Gastroesophageal sphincter (tissue), 4 donors: ENCODE data around the gene TMEM69. TPM values are rescaled to one million over a fixed set of nuclear protein-coding genes. Genes with fewer than 3 reads are reported as not detected.
"Not testable (repeated sequence)": the region's sequence is repeated elsewhere in the genome, so short reads cannot be mapped to it uniquely, and the experiment has no call there.

Experiments
- ATAC-seq: fragments of 150-250 bp; one replicate; pipeline ENCODE4 v1.9.1; 2016; ENCODE audit warnings: mild to moderate bottlenecking, moderate library complexity
- H3K27ac ChIP-seq, 4 donors: fragments of 200-600 bp; sonication (generic) in 3 of 4; 1 replicate in 3 of 4; 2 replicates in 1 of 4; pipeline ENCODE4 v1.5.1; 2016 to 2019
- H3K27me3 ChIP-seq: fragments of 200-600 bp; sonication (generic); one replicate; pipeline ENCODE4 v1.5.1; 2019
- H3K36me3 ChIP-seq, 2 donors: fragments of 200-600 bp; sonication (generic); one replicate each; pipeline ENCODE4 v1.5.1; 2019; ENCODE audit warnings: control low read depth in 1 of 2
- H3K4me1 ChIP-seq, 3 donors: fragments of 200-600 bp; sonication (generic); 1 replicate in 2 of 3; 2 replicates in 1 of 3; pipeline ENCODE4 v1.5.1; 2016 to 2019; ENCODE audit warnings: control low read depth in 2 of 3
- H3K4me3 ChIP-seq, 2 donors: fragments of 200-600 bp; sonication (generic); one replicate each; pipeline ENCODE4 v1.5.1; 2019; ENCODE audit warnings: mild to moderate bottlenecking in 1 of 2, moderate library complexity in 1 of 2
- H3K9me3 ChIP-seq, 3 donors: fragments of 200-600 bp; sonication (generic); one replicate each; pipeline ENCODE4 v1.5.1; 2017 to 2019; ENCODE audit warnings: control low read depth in 2 of 3
- EP300 ChIP-seq: sonication (generic); formaldehyde crosslinking; IDR thresholded peaks from one replicate; pipeline ENCODE4 v1.6.1; 2017; ENCODE audit warnings: antibody characterized with exemption, mild to moderate bottlenecking
- POLR2A ChIP-seq, 2 donors: fragments of 450-650 bp; IDR thresholded peaks; one replicate each; pipeline ENCODE4 v1.6.1; 2017; ENCODE audit warnings: antibody characterized with exemption in 2 of 2, mild to moderate bottlenecking in 2 of 2, moderate library complexity in 1 of 2
- POLR2AphosphoS5 ChIP-seq: sonication (generic); formaldehyde crosslinking; IDR thresholded peaks from one replicate; pipeline ENCODE4 v1.6.1; 2017; ENCODE audit warnings: antibody characterized with exemption
- WGBS, 2 donors: methylation state at CpG; one replicate each; pipeline ENCODE4 v1.1.5; 2018; ENCODE audit warnings: low coverage in 1 of 2; 5-methylcytosine and 5-hydroxymethylcytosine counted together
- total RNA-seq, 4 donors: library from RNA; depleted of rRNA; stranded (reverse); fragments of >200 nt; gene quantifications; one replicate each; pipeline ENCODE4 v1.1.0, GENCODE V29; 2016
- TF ChIP-seq, protein P1 (sequence below), 4 experiments: fragments of 200-600 bp in 2 of 4; fragments of 450-650 bp in 2 of 4; sonication (generic) in 1 of 4; IDR thresholded peaks; one replicate each; pipeline ENCODE4 v1.5.1; 2017 to 2019; ENCODE audit warnings: antibody characterized with exemption in 4 of 4, mild to moderate bottlenecking in 2 of 4, moderate library complexity in 2 of 4

The TMEM69 gene
- total RNA-seq, 4 donors from 2014 or later, result 10.6 to 27.1 (median 21.9) TPM

DNA sequence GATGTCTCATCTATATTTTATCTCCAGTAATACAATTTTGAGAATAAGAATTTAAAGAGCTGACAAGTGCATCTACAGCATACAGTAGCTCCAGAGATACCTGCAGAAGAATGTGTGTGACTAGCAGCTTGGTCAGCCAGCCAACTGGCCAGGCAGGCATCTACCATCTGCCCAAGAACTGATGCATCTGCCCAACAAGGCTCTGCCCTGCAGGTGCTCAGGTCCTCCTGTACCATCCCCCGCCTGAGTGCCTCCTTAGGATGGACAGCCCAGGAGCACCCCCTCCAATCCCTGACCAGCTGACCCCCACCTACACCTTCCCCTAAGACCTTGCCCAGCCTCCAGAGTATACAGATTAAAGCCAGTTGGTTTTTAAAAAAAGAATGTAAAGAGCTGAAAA lies 30.3 kb downstream of the TMEM69 start:
- no peak for ATAC-seq
- WGBS, 2 donors, result 100% methylated on average over 1 of the region's 1 CpG
- Histone ChIP-seq H3K27me3 (no peaks in the 10 kb centered on the region), H3K36me3 (peaks cover 0 to 61% of the 10 kb centered on the region in 2 donors), H3K27ac (no peak overlapping the region), H3K9me3 (no peaks in the 10 kb centered on the region), H3K4me3 (no peak overlapping the region), H3K4me1 (no peaks in the 10 kb centered on the region)
- TF ChIP-seq POLR2A (IDR thresholded peaks at IDR 0.05) (no peak), POLR2AphosphoS5 (no peak), EP300 (no peak)
- TF ChIP-seq, protein P1, sequence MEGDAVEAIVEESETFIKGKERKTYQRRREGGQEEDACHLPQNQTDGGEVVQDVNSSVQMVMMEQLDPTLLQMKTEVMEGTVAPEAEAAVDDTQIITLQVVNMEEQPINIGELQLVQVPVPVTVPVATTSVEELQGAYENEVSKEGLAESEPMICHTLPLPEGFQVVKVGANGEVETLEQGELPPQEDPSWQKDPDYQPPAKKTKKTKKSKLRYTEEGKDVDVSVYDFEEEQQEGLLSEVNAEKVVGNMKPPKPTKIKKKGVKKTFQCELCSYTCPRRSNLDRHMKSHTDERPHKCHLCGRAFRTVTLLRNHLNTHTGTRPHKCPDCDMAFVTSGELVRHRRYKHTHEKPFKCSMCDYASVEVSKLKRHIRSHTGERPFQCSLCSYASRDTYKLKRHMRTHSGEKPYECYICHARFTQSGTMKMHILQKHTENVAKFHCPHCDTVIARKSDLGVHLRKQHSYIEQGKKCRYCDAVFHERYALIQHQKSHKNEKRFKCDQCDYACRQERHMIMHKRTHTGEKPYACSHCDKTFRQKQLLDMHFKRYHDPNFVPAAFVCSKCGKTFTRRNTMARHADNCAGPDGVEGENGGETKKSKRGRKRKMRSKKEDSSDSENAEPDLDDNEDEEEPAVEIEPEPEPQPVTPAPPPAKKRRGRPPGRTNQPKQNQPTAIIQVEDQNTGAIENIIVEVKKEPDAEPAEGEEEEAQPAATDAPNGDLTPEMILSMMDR (IDR thresholded peaks at IDR 0.05), result no peak

DNA sequence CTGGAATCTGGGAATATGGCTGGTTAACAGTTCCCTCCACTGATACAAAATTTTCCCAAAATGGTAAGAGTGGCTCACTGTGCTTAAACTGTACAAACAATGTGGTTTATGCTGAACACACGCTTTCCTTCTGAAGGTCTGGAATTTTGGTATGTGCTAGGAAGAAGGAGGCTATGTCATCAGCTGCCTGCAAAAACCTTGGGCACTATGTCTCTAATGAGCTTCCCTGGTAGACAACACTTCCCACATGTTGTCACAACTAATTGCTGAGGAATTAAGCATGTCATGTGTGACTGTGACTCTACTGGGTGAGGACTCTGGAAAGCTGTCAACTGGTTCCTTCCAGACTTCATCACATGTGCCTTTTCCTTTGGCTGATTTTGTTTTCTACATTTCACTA lies 33.2 kb downstream of the TMEM69 start:
- no peaks in the 10 kb centered on the region for H3K27me3 ChIP-seq
- H3K36me3 ChIP-seq, result peaks cover 0 to 35% of the 10 kb centered on the region in 2 donors
- ATAC-seq, result no peak
- H3K27ac ChIP-seq, result no peak overlapping the region
- no peaks in the 10 kb centered on the region for H3K4me1 ChIP-seq
- no peak overlapping the region for H3K4me3 ChIP-seq
- TF ChIP-seq POLR2A (IDR thresholded peaks at IDR 0.05), result no peak
- TF ChIP-seq, protein P1 (IDR thresholded peaks at IDR 0.05), result no peak
- TF ChIP-seq POLR2AphosphoS5, result no peak
- no peaks in the 10 kb centered on the region for H3K9me3 ChIP-seq
- WGBS, 2 donors, result 78% methylated on average over 1 of the region's 1 CpG; no CpG with 5 or more reads in 1 of the 2 donors

DNA sequence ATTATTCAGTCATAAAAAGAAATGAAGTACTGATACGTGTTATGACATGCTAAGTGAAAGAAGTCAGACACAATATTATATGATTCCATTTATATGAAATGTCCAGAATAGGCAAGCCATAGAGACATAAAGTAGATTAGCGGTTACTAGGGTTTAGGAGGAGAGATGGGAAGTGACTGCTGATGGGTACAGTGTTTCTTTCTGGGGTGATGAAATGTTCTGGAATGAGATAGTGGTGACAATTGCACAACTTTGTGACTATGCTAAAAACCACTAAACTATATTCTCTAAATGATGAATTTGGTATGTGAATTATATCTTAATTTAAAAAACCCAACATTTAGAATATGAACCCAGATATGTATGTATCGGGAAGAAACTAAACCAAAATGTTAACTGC lies 34.8 kb downstream of the TMEM69 start:
- TF ChIP-seq, protein P1 (IDR thresholded peaks at IDR 0.05), result no peak
- TF ChIP-seq POLR2AphosphoS5 (no peak), POLR2A (IDR thresholded peaks at IDR 0.05) (no peak), EP300 (no peak)
- H3K27ac ChIP-seq, result no peak overlapping the region
- H3K27me3 ChIP-seq, result no peaks in the 10 kb centered on the region
- peaks cover 0 to 44% of the 10 kb centered on the region in 2 donors for H3K36me3 ChIP-seq
- ATAC-seq, result peak; percentile 41
- H3K9me3 ChIP-seq, result no peaks in the 10 kb centered on the region
- 83 to 89% methylated on average over 3 of the region's 3 CpGs for WGBS, 2 donors
- no peak overlapping the region for H3K4me3 ChIP-seq
- no peaks in the 10 kb centered on the region for H3K4me1 ChIP-seq

DNA sequence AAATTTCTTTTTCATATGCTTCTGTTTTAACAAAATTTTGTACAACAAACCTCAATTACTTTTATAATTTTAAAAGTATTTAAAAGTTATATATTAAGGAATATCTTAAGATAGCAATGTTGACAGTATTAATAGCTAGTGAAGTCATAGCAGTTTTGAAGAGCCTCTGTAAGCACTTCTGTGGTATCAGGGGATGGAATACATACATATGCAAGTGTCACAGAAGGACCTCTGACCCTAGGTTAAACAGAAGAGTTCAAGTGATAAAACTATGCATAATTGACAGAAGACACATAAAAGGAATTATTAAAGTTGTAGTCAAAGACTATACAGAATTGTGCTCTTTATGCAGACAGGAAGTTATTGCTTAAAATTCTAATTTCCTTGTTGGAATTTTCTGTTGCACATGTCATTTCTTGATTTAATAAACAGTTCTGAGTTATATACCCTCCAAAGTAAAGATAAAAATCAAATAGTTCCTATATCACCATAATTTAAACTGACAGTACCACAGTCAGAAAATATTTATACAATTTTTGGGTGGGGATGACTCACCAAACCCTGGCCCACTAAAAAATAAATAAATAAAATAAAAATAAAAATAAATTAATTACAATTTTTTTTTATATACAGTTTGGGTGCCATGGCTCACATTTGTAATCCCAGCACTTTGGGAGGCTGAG lies 35.4 kb downstream of the TMEM69 start:
- Histone ChIP-seq H3K4me1 (no peaks in the 10 kb centered on the region), H3K4me3 (no peak overlapping the region), H3K27ac (no peak overlapping the region), H3K36me3 (peaks cover 0 to 43% of the 10 kb centered on the region in 2 donors), H3K27me3 (no peaks in the 10 kb centered on the region), H3K9me3 (no peaks in the 10 kb centered on the region)
- TF ChIP-seq, protein P1 (IDR thresholded peaks at IDR 0.05), result no peak
- no peak for TF ChIP-seq POLR2AphosphoS5
- TF ChIP-seq POLR2A (IDR thresholded peaks at IDR 0.05), result no peak
- no peak for TF ChIP-seq EP300
- no peak for ATAC-seq

DNA sequence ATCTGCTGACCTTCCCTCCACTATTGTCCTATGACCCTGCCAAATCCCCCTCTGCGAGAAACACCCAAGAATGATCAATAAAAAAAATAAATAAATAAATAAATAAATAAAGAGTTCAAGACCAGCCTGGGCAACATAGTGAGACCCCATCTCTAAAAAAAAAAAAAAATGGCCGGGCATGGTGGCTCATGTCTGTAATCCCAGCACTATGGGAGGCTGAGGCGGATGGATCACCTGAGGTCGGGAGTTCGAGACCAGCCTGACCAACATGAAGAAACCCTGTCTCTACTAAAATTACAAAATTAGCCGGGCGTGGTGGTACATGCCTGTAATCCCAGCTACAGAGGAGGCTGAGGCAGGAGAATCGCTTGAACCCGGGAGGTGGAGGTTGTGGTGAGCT lies 38.0 kb downstream of the TMEM69 start:
- not testable (repeated sequence) for H3K27ac ChIP-seq, H3K4me3 ChIP-seq, H3K4me1 ChIP-seq, H3K27me3 ChIP-seq, ATAC-seq, H3K9me3 ChIP-seq
- 85 to 96% methylated on average over 4 to 7 of the region's 9 CpGs for WGBS, 2 donors
- peaks cover 0 to 51% of the 10 kb centered on the region in 2 donors for H3K36me3 ChIP-seq
